Activated CD8-positive, alpha-beta memory T cell treated with anti-CD3 and anti-CD28 coated beads, Interleukin-2, amount 50 U/mL, for 4 hours (primary cell): Measurements from ENCODE around the gene SH2D2A.

Experiments used
- DNase-seq: peaks from one replicate; pipeline ENCODE4 v3.0.0-alpha.2; 2020

The SH2D2A gene

GRCh38 chr1:156847591-156848460 is 31.2 kb upstream of the SH2D2A start:
- DNase-seq = no peak

DNA sequence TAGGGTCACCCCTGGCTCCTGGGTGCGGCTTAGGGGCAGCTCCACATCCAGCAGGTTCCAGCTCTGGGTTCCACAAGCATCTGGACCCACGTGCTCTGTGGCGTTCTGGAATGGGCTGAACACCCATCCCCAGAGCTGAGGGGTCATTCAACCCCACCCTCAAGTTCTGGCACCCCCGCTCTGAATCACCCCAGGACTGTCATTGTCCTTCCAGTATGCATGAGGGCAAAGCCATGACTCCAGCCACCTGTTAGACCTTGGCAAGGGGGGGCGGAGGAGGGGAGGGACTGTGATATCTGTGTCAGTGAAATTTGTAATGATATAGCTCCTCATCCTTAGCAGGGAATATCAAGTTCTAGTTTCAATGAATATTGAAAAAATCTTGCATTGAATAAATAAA is 30.0 kb upstream of the SH2D2A start:
- no peak for DNase-seq

GRCh38 chr1:156845953-156846545 is 29.4 kb upstream of the SH2D2A start:
- DNase-seq = no peak

DNA sequence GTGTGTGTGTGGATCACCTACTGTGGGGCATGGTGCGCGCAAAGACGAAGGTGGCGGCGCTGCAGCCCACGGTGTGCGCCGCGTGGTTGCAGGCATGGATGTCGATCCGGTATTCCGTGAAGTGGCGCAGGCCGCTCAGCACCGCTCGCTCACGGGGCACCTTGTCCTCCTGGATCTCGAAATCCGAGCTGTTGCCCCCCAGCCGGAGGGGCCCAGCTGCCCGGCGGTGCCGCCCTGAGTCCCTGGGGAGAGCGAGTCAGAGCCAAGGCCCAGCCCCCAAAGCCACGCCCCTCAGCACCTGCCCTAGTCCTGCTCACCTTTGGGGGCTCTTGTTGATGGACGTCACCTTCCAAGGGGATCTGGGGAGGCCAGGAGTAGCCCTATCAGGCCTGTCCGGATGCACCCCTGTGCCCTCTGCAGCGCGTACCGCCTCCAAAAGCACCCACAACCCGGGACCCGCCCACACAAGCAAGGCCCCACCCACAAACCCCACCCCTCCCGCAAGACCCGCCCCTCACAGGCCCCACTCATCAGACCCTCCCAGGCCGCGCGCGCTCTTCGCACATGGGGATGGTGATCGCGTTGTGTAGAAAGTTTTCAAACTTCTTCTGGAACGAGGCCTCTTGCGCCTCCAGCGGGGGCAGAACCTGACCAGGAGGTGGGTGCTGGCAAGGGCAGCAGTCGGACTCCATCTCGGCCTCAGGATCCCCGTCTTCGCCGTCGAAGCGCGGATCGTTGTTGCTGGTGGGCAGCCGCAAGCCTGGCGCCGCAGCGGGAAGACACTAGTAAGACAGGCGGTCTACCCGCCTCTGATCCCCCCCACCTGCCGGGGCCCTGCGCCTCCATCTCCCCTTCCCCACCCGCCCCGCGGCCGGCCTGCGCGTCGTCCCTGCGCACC is 28.7 kb upstream of the SH2D2A start:
- peak; percentile 57 for DNase-seq

DNA sequence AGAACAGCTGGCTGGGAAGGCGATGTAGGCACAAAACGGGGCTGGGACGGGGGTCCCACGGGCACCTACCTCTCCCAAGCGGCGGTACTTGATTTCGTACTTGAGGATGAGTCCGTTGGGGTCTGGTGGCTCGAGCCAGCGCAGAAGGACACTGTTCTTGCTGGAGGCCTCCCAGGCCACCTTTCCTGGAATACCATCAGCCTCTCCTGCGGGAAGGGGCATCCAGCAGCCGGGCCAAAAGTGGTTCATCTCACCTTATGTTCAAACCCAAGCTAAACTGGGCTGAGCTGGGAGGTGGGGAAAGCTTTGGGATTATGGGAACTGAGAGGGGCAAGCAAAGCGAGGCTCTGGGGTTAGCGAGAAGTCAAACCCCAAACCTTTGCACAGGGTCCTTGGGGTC is 28.0 kb upstream of the SH2D2A start:
- DNase-seq = no peak

GRCh38 chr1:156844102-156844501 is 27.5 kb upstream of the SH2D2A start:
- DNase-seq = no peak

GRCh38 chr1:156842618-156843300 is 26.1 kb upstream of the SH2D2A start:
- DNase-seq = no peak

GRCh38 chr1:156841295-156841855 is 24.7 kb upstream of the SH2D2A start:
- no peak for DNase-seq

DNA sequence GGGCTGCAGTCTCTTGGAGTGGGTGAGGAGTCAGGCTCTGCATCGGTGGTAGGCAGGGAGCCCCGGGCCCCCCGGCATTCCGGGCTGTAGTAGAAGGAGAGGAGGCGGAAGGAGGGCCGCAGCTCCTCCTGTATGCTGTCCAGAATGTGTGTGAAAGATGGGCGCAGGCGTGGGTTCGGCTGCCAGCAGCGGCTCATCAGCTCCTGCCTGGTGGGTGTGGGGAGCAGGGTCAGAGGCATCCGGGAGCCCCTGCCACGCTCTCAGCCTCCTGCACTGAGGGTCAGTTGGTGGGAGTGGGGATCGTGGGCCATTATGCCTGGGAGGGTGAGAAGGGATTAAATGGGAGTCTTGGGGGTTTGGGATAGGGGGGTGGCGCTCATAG is 24.2 kb upstream of the SH2D2A start:
- DNase-seq = no peak

GRCh38 chr1:156840186-156840897 is 23.7 kb upstream of the SH2D2A start:
- no peak for DNase-seq

DNA sequence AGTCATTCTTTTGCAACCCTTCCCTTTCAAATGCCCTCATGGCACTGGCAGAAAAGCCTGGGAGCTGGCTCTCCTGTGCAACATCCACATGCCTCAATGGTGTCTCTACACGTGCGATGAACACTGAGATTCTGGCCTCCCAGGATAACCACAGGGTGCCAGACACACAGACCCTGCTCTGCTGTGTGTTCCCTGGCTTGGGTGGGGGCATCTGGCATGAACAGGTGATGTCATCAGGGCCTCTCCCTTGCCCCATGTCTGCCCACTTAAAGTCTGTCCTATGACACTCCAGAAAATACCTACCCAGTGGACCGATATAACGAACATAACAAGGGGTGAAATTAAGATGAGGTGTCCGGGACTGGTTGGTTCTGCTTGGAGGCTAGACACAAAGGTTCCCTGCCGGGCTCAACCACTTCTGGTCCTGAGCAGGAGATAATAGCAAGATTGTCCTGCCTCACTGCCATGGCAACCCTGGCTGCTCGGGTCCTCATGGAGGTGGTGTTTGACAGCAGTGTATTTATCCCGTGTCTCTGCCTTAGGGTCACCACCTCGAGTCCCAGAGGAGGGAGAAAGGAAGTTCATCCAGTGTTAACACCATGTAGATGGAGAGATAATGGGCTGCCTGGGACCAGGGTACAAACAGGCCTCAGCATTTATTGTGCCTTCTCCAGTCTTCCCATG is 22.9 kb upstream of the SH2D2A start:
- no peak for DNase-seq

DNA sequence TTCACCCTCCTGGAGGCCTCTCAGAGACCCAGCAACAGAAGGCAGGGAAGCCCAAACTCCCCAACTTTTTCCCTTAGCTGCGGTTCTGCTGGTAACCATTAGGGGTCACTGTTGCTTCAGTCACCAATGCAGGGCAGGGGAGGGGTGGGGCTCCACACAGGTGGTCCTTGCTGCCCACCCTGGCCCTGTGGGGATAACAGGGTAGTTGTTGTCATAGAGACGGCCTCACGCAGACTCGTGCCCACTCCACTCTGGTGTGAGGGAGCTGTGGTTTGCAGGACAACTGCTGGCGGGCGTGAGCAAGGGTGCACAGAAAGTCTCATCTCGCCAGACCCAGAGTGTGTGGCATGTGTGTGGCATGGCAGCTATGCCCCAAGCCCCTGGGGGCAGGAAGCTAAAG is 22.3 kb upstream of the SH2D2A start:
- DNase-seq = peak; percentile 54

DNA sequence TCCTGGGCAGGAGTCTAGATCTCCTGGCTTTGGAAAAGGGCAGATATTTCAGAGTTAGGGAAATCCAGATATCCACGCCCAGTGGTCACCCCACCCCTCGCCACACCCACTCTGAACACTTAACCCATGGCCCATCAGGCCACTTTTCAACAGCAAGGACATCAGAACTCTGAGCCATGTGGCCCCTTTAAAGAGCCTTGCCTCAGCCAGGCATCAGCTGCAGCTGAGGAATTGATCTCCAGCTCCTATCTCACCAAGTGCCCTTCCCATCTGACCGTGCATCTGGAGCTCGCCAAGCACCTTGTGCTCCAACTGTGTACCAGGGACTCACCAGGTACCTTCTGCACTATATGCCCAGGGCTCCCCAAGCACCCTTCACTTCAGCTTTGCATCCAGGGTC is 20.2 kb upstream of the SH2D2A start:
- no peak for DNase-seq

- DNase-seq = no peak
Observed at GRCh38 chr1:156836041-156836654, 19.5 kb upstream of the SH2D2A start.

DNA sequence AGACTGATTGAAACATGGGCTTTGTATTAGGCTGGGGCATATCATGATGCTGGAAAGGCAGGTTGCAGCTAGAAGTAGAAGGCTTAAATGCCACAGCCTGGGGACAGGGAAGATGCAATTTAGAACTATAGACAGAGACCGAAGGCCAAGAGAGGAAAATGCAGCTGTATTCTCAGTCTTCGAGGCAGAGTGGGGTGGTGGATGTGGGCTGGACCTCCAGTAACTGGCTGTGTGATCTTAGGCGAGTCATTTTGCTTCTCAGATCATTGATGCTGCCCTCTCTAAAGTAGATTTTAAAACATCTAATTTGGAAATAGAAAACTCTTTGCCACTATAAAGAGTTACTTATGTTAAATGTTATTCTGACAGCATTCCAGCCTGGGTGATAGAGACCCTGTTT is 17.7 kb upstream of the SH2D2A start:
- DNase-seq = no peak

GRCh38 chr1:156833603-156834002 is 17.0 kb upstream of the SH2D2A start:
- no peak for DNase-seq

GRCh38 chr1:156832434-156832833 is 15.8 kb upstream of the SH2D2A start:
- DNase-seq = no peak

DNA sequence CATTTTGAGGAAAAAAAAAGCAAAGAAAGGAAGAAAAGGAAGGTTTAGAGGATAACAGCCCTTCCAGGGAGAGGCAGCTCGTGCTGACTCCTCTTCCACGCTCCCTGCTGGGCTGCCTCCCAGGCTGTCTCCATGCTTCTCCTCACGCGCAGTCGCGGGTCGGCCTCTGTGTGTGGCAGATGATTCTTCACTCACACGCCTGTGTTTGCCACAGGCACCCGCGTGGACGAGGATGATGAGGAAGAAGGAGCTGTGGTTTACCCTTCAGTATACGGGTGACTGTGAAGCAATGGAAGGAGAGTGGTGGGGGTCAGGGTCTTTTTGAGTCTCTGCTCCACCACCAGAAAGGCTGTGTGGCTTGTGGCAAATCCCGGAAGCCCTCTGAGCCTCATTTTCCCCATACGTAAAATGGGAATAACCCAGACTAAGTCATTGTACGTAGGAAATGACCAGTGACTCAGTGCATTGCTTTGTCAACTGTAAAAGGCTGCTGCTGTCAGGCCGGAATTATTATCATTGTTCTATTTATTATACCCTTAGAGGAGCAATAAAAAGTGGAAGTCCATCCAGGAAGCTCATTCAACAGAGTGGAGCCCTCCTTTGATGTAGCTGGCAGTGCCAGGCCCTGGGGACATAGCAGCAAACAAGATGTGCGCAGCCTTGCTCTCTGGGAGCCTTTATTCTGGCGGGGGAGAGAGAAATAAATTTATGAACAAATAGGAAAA is 11.9 kb upstream of the SH2D2A start:
- DNase-seq = no peak

- DNase-seq = no peak
Observed at GRCh38 chr1:156826630-156827029, 10.0 kb upstream of the SH2D2A start.

DNA sequence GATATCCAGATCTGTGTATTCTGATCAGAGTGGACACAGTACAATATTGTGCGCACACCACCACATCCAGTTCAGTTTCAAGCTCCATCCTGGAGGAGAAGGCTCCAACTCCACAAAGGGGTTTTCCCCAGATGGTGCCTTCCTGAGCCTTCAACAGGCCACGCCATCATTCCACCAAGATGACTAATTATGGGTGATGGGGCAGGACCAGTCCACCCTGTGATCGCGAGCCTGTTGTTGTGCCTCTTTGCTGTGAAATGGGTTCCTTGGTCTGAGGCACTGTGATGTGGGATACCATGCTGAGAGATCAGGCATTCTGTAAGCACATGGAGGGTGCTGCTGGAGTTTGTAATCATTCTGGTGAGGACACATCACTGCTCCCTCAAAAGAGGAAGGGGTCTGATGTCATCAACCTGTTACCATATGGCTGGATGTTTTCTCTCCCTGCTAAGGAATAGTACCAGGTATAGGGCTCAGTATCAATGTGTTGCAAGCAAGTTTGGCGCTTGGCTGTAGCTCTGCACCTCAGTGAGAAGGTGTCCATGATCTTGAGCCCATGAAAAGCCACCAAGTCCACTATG is 6.7 kb upstream of the SH2D2A start:
- DNase-seq = no peak
